Effector CD8-positive, alpha-beta T cell (primary cell): ENCODE measurements around the gene RAD51B.
A peak's percentile ranks its signal among the peaks of the same experiment; 100 is the strongest.
"Not testable (repeated sequence)": the region's sequence is repeated elsewhere in the genome, so short reads cannot be mapped to it uniquely, and the experiment has no call there.

Experiments used
- DNase-seq: peaks from one replicate; lab custom pipeline; 2025; lab: John Stamatoyannopoulos, UW

Gene RAD51B

GRCh38 chr14:68274725-68275124 lies 455.1 kb downstream of the RAD51B start:
- DNase-seq: no peak

GRCh38 chr14:68278576-68279436 lies 459.2 kb downstream of the RAD51B start:
- DNase-seq: no peak

GRCh38 chr14:68279437-68279720 lies 459.8 kb downstream of the RAD51B start:
- no peak for DNase-seq

- no peak for DNase-seq
Observed at GRCh38 chr14:68279777-68280233, 460.2 kb downstream of the RAD51B start.

GRCh38 chr14:68281497-68281896 lies 461.9 kb downstream of the RAD51B start:
- no peak for DNase-seq

GRCh38 chr14:68282479-68283377 lies 463.1 kb downstream of the RAD51B start:
- peak; percentile 4 for DNase-seq

GRCh38 chr14:68283378-68284123 lies 464.0 kb downstream of the RAD51B start:
- DNase-seq: peak; percentile 9

GRCh38 chr14:68284333-68284732 lies 464.8 kb downstream of the RAD51B start:
- DNase-seq: no peak

GRCh38 chr14:68284834-68285233 lies 465.3 kb downstream of the RAD51B start:
- no peak for DNase-seq

- peak; percentile 30 for DNase-seq
Observed at GRCh38 chr14:68285421-68286179, 466.0 kb downstream of the RAD51B start.

GRCh38 chr14:68286667-68287066 lies 467.1 kb downstream of the RAD51B start:
- no peak for DNase-seq

- DNase-seq: not testable (repeated sequence)
Observed at GRCh38 chr14:68289452-68289851, 469.9 kb downstream of the RAD51B start.

- DNase-seq: no peak
Observed at GRCh38 chr14:68291820-68292219, 472.2 kb downstream of the RAD51B start.

GRCh38 chr14:68292441-68293215 lies 473.0 kb downstream of the RAD51B start:
- DNase-seq: no peak

- DNase-seq: no peak
Observed at GRCh38 chr14:68293404-68293803, 473.8 kb downstream of the RAD51B start.

GRCh38 chr14:68295316-68295816 lies 475.8 kb downstream of the RAD51B start:
- no peak for DNase-seq

- DNase-seq: no peak
Observed at GRCh38 chr14:68297039-68297438, 477.5 kb downstream of the RAD51B start.

GRCh38 chr14:68297876-68298468 lies 478.4 kb downstream of the RAD51B start:
- no peak for DNase-seq

- DNase-seq: no peak
Observed at GRCh38 chr14:68300608-68301007, 481.0 kb downstream of the RAD51B start.

- no peak for DNase-seq
Observed at GRCh38 chr14:68301219-68301618, 481.6 kb downstream of the RAD51B start.
